Vagina (tissue), 2 donors: ENCODE measurements around the gene MID1.

Source experiments
- CTCF ChIP-seq, 3 experiments: fragments of 450-650 bp in 2 of 3; fragments of 200-600 bp in 1 of 3; sonication (generic) in 1 of 3; IDR thresholded peaks; one replicate each; pipeline ENCODE4 v1.5.1; 2017 to 2019; ENCODE audit warnings: antibody characterized with exemption in 3 of 3, mild to moderate bottlenecking in 2 of 3, moderate library complexity in 2 of 3
- POLR2A ChIP-seq, 2 donors: fragments of 450-650 bp; IDR thresholded peaks; one replicate each; pipeline ENCODE4 v1.6.1; 2017; ENCODE audit warnings: antibody characterized with exemption in 2 of 2, mild to moderate bottlenecking in 2 of 2, moderate library complexity in 2 of 2

- no peak for TF ChIP-seq CTCF (IDR thresholded peaks at IDR 0.05)
- no peak for TF ChIP-seq POLR2A (IDR thresholded peaks at IDR 0.05)
Measured at GRCh38 chrX:10404436-10404835, 215.9 kb downstream of the MID1 start.
